Parathyroid adenoma (tissue), 2 donors: Measurements from ENCODE around the gene B3GALT5.

Experiments
- H2AFZ ChIP-seq: fragments of 300-600 bp; sonication (generic); one replicate; pipeline ENCODE4 v1.7.0; 2017; ENCODE audit warnings: antibody characterized with exemption, mild to moderate bottlenecking
- H3K27ac ChIP-seq: fragments of 300-600 bp; sonication (generic); one replicate; pipeline ENCODE4 v1.7.0; 2017
- H3K27me3 ChIP-seq: fragments of 300-600 bp; sonication (generic); one replicate; pipeline ENCODE4 v1.7.0; 2017; ENCODE audit warnings: low read length; ENCODE audit not compliant: control insufficient read depth, insufficient read depth
- H3K36me3 ChIP-seq: fragments of 300-600 bp; sonication (generic); one replicate; pipeline ENCODE4 v1.7.0; 2017; ENCODE audit warnings: low read length; ENCODE audit not compliant: control insufficient read depth, insufficient read depth
- H3K4me1 ChIP-seq: fragments of 300-600 bp; sonication (generic); one replicate; pipeline ENCODE4 v1.7.0; 2017; ENCODE audit warnings: control low read depth
- H3K4me2 ChIP-seq: fragments of 300-600 bp; sonication (generic); one replicate; pipeline ENCODE4 v1.7.0; 2017; ENCODE audit warnings: low read length
- H3K4me3 ChIP-seq: fragments of 300-600 bp; sonication (generic); one replicate; pipeline ENCODE4 v1.7.0; 2017; ENCODE audit warnings: low read depth, low read length
- H3K79me2 ChIP-seq: fragments of 300-600 bp; sonication (generic); one replicate; pipeline ENCODE4 v1.7.0; 2017; ENCODE audit warnings: control low read depth
- H3K9ac ChIP-seq: fragments of 300-600 bp; sonication (generic); one replicate; pipeline ENCODE4 v1.7.0; 2017; ENCODE audit warnings: mild to moderate bottlenecking
- H3K9me3 ChIP-seq: fragments of 300-600 bp; sonication (generic); one replicate; pipeline ENCODE4 v1.7.0; 2017; ENCODE audit warnings: low read length; ENCODE audit not compliant: control insufficient read depth
- TF ChIP-seq, protein P1 (sequence below): fragments of 300-600 bp; sonication (generic); IDR thresholded peaks from one replicate; pipeline ENCODE4 v1.7.0; 2017; ENCODE audit warnings: antibody characterized with exemption, mild to moderate bottlenecking
- donor health status: primary hyperparathyroidism.

Gene B3GALT5

GRCh38 chr21:39712273-39712672 lies 99.5 kb downstream of the B3GALT5 start:
- no peaks in the 10 kb centered on the region for H3K9me3 ChIP-seq
- H3K27ac ChIP-seq: no peak overlapping the region
- no peak overlapping the region for H2AFZ ChIP-seq
- H3K27me3 ChIP-seq: no peaks in the 10 kb centered on the region
- no peak overlapping the region for H3K9ac ChIP-seq
- no peaks in the 10 kb centered on the region for H3K36me3 ChIP-seq
- no peaks in the 10 kb centered on the region for H3K79me2 ChIP-seq
- no peak overlapping the region for H3K4me2 ChIP-seq
- TF ChIP-seq, protein P1, sequence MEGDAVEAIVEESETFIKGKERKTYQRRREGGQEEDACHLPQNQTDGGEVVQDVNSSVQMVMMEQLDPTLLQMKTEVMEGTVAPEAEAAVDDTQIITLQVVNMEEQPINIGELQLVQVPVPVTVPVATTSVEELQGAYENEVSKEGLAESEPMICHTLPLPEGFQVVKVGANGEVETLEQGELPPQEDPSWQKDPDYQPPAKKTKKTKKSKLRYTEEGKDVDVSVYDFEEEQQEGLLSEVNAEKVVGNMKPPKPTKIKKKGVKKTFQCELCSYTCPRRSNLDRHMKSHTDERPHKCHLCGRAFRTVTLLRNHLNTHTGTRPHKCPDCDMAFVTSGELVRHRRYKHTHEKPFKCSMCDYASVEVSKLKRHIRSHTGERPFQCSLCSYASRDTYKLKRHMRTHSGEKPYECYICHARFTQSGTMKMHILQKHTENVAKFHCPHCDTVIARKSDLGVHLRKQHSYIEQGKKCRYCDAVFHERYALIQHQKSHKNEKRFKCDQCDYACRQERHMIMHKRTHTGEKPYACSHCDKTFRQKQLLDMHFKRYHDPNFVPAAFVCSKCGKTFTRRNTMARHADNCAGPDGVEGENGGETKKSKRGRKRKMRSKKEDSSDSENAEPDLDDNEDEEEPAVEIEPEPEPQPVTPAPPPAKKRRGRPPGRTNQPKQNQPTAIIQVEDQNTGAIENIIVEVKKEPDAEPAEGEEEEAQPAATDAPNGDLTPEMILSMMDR: no peak
- no peaks in the 10 kb centered on the region for H3K4me1 ChIP-seq
- no peak overlapping the region for H3K4me3 ChIP-seq

DNA sequence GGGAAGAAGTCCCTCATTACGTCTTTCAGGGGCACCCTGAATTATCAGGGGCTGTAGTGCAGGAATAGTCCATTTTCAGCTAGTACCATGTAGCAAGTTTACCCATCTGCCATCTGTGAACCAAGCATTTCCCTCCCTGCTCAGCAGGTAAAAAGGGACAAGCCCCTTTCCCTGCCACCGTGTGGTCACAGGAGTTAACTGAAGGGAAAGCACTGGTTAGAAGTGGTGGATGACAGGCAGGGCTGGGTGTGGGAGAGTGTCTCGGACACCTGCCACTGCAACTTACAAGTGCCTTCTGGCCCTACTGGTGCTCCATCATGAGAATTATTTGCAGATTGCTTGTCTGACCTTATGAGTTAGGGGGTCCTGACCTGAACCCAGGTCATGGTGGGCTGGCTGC lies 100.2 kb downstream of the B3GALT5 start:
- TF ChIP-seq, protein P1: no peak
- Histone ChIP-seq H3K27ac (no peak overlapping the region), H3K4me2 (no peak overlapping the region), H3K9me3 (no peaks in the 10 kb centered on the region), H3K4me1 (no peaks in the 10 kb centered on the region), H3K4me3 (no peak overlapping the region), H3K79me2 (no peaks in the 10 kb centered on the region), H3K9ac (no peak overlapping the region), H3K27me3 (no peaks in the 10 kb centered on the region), H2AFZ (no peak overlapping the region), H3K36me3 (no peaks in the 10 kb centered on the region)

DNA sequence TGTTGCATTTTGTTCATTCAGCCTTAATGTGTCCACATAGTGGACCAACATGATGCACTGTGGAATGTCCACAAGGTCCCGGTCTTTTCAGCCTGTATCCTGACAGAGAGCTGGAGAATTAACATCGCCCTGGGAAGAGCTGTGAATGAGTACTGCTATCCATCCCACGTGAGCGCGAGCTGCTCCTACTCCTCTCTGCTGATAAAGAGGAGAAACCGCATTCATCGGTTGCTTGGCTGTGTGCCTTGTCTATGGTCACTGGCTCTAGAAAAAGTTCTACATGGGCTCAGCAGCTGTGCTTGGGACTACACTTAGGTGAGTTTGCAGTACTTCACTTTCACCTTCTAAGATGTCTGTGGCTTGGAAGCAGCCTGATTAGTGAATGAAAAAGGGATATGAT lies 101.2 kb downstream of the B3GALT5 start:
- Histone ChIP-seq H3K36me3 (no peaks in the 10 kb centered on the region), H3K4me3 (no peak overlapping the region), H3K4me2 (no peak overlapping the region), H3K4me1 (no peaks in the 10 kb centered on the region), H3K27me3 (no peaks in the 10 kb centered on the region), H2AFZ (no peak overlapping the region), H3K9me3 (no peaks in the 10 kb centered on the region), H3K9ac (no peak overlapping the region), H3K79me2 (no peaks in the 10 kb centered on the region), H3K27ac (no peak overlapping the region)
- TF ChIP-seq, protein P1: no peak

- Histone ChIP-seq H3K36me3 (no peaks in the 10 kb centered on the region), H3K4me1 (no peaks in the 10 kb centered on the region), H3K4me2 (no peak overlapping the region), H3K79me2 (no peaks in the 10 kb centered on the region), H3K9me3 (no peaks in the 10 kb centered on the region), H3K4me3 (no peak overlapping the region), H3K27ac (no peak overlapping the region), H3K9ac (no peak overlapping the region), H3K27me3 (no peaks in the 10 kb centered on the region), H2AFZ (no peak overlapping the region)
- TF ChIP-seq, protein P1: no peak
Observed at GRCh38 chr21:39714331-39714730, 101.6 kb downstream of the B3GALT5 start.

- Histone ChIP-seq H3K79me2 (no peaks in the 10 kb centered on the region), H3K4me3 (no peak overlapping the region), H3K4me2 (no peak overlapping the region), H3K27ac (no peak overlapping the region), H3K4me1 (no peaks in the 10 kb centered on the region), H3K9me3 (no peaks in the 10 kb centered on the region), H3K27me3 (no peaks in the 10 kb centered on the region), H2AFZ (no peak overlapping the region), H3K36me3 (no peaks in the 10 kb centered on the region), H3K9ac (no peak overlapping the region)
- TF ChIP-seq, protein P1: peak; percentile 54
Observed at GRCh38 chr21:39715804-39716397, 103.2 kb downstream of the B3GALT5 start.
